ENCODE measurements around the gene MEI1.

DNA sequence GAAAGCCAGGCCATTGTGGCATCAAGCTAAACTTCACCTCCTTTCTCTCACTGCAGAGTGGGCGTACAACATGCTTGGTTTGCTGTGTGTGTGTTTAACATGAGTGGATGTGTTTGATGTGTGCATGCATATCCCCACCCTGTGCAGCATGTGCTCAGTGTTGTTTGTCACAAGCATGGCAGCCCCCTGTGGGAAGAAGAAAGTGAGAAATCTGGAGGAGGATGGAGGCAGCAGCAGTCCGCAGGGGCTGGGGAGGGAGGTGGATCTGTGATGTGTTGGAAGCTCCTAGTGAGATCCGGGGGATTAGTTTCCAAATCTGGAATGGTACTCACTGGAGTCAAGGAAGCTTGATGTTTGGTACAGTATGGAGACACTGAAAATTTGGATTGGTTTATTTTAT is 77.1 kb downstream of the MEI1 start:
- no peak for TF ChIP-seq POLR2A (IDR thresholded peaks at IDR 0.05)
- TF ChIP-seq, protein P1, sequence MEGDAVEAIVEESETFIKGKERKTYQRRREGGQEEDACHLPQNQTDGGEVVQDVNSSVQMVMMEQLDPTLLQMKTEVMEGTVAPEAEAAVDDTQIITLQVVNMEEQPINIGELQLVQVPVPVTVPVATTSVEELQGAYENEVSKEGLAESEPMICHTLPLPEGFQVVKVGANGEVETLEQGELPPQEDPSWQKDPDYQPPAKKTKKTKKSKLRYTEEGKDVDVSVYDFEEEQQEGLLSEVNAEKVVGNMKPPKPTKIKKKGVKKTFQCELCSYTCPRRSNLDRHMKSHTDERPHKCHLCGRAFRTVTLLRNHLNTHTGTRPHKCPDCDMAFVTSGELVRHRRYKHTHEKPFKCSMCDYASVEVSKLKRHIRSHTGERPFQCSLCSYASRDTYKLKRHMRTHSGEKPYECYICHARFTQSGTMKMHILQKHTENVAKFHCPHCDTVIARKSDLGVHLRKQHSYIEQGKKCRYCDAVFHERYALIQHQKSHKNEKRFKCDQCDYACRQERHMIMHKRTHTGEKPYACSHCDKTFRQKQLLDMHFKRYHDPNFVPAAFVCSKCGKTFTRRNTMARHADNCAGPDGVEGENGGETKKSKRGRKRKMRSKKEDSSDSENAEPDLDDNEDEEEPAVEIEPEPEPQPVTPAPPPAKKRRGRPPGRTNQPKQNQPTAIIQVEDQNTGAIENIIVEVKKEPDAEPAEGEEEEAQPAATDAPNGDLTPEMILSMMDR (IDR thresholded peaks at IDR 0.05) = no peak
